HCT116 (cell line): Measurements from ENCODE around the gene EXOC6B. TPM values are rescaled to one million over a fixed set of nuclear protein-coding genes. Genes with fewer than 3 reads are reported as not detected.

Experiments used
- ATAC-seq: fragments of 200-7000 bp; cut with Tn5 transposase; 2 replicates; pipeline ENCODE4 v1.9.1; 2020; ENCODE audit warnings: mild to moderate bottlenecking, moderate library complexity
- BruUV-seq: library from RNA; stranded (reverse); fragments of 400-500 nt; replicated peaks from 2 replicates; lab custom pipeline; 2021; lab: Mats Ljungman, UMichigan
- CTCF ChIA-PET: fragments of 300-600 bp; sonication (Branson Sonifier 250); formaldehyde crosslinking; loops from one replicate; lab custom pipeline; 2021; ENCODE audit warnings: antibody characterized with exemption; lab: Charles Lee
- POLR2A ChIA-PET: fragments of 300-600, 350-600 bp; sonication (Branson Sonifier 250); formaldehyde crosslinking; loops from one replicate; lab custom pipeline; 2021; ENCODE audit warnings: antibody characterized with exemption; lab: Charles Lee
- RAD21 ChIA-PET, 2 experiments: fragments of 300-600 bp; sonication (Branson Sonifier 250); formaldehyde crosslinking; loops; one replicate each; lab custom pipeline; 2023; ENCODE audit warnings: low total read pairs in 2 of 2; ENCODE audit not compliant: uncharacterized antibody in 2 of 2, unreplicated experiment in 2 of 2, low non-redundant PET in 1 of 2; lab: Charles Lee
- DNase-seq: peaks from one replicate; pipeline ENCODE4 v3.0.0-alpha.2; 2010; ENCODE audit warnings: low read depth, low spot score
- H2AFZ ChIP-seq: fragments of 200-600 bp; shearing (Covaris generic), sonication (generic); 2 replicates; pipeline ENCODE4 v1.6.1; 2017; ENCODE audit warnings: low read depth, mixed run types, mixed read lengths, antibody characterized with exemption, low read length; ENCODE audit not compliant: poor library complexity, severe bottlenecking
- H3K27ac ChIP-seq: 2 replicates; pipeline ENCODE4 v1.5.1; 2012; ENCODE audit warnings: low read depth, low read length
- H3K27me3 ChIP-seq: fragments of 200-600 bp; sonication (generic); 2 replicates; pipeline ENCODE4 v1.6.1; 2016; ENCODE audit warnings: mixed run types, low read length, mixed read lengths; ENCODE audit not compliant: insufficient read depth
- H3K36me3 ChIP-seq, 2 experiments: fragments of 200-500 bp in 1 of 2; fragments of 200-600 bp in 1 of 2; sonication (Bioruptor generic) in 1 of 2; sonication (generic) in 1 of 2; 2 replicates each; pipeline versions ENCODE4 v1.5.1 to v1.6.1; 2014 to 2016; ENCODE audit warnings: low read length in 2 of 2, inconsistent platforms in 1 of 2, mixed read lengths in 1 of 2, mixed run types in 1 of 2; ENCODE audit not compliant: insufficient read depth in 2 of 2, control insufficient read depth in 1 of 2
- H3K4me1 ChIP-seq, 2 experiments: fragments of 200-600 bp in 1 of 2; sonication (generic) in 1 of 2; 2 replicates each; pipeline versions ENCODE4 v1.5.1 to v1.6.1; 2012 to 2017; ENCODE audit warnings: low read length in 2 of 2, inconsistent platforms in 1 of 2, mild to moderate bottlenecking in 1 of 2, mixed read lengths in 1 of 2, mixed run types in 1 of 2, moderate library complexity in 1 of 2; ENCODE audit not compliant: insufficient read depth in 2 of 2, control insufficient read depth in 1 of 2
- H3K4me2 ChIP-seq: fragments of 200-600 bp; sonication (generic); 2 replicates; pipeline ENCODE4 v1.6.1; 2017; ENCODE audit warnings: mixed run types, low read length, mixed read lengths
- H3K4me3 ChIP-seq, 2 experiments: fragments of 200-600 bp in 1 of 2; sonication (generic) in 1 of 2; replicated peaks in 1 of 2; 2 replicates each; pipeline ENCODE4 v1.5.1; 2011 to 2016; ENCODE audit warnings: low read length in 2 of 2, control low read depth in 1 of 2, low read depth in 1 of 2, mild to moderate bottlenecking in 1 of 2, mixed read lengths in 1 of 2, mixed run types in 1 of 2
- H3K79me2 ChIP-seq: fragments of 200-600 bp; sonication (generic); 2 replicates; pipeline ENCODE4 v1.6.1; 2017; ENCODE audit warnings: mild to moderate bottlenecking, mixed run types, low read length, moderate library complexity, mixed read lengths; ENCODE audit not compliant: insufficient read depth
- H3K9ac ChIP-seq: fragments of 200-600 bp; sonication (generic); 2 replicates; pipeline ENCODE4 v1.6.1; 2016; ENCODE audit warnings: low read length, mixed read lengths
- H3K9me2 ChIP-seq: fragments of 200-600 bp; sonication (generic), shearing (Covaris generic); 2 replicates; pipeline ENCODE4 v1.6.1; 2017; ENCODE audit warnings: mixed run types, mild to moderate bottlenecking, moderate library complexity; ENCODE audit not compliant: insufficient read depth
- H3K9me3 ChIP-seq, 2 experiments: fragments of 200-500 bp in 1 of 2; fragments of 200-600 bp in 1 of 2; sonication (Bioruptor generic) in 1 of 2; sonication (generic) in 1 of 2; 2 replicates each; pipeline ENCODE4 v1.6.1; 2014 to 2017; ENCODE audit warnings: low read length in 2 of 2, mixed read lengths in 2 of 2, inconsistent platforms in 1 of 2, low read depth in 1 of 2, mild to moderate bottlenecking in 1 of 2, mixed run types in 1 of 2, moderate library complexity in 1 of 2; ENCODE audit not compliant: control insufficient read depth in 1 of 2, insufficient read depth in 1 of 2
- H4K20me1 ChIP-seq: fragments of 200-600 bp; sonication (generic), shearing (Covaris generic); 2 replicates; pipeline ENCODE4 v1.6.1; 2017; ENCODE audit warnings: mixed run types, mild to moderate bottlenecking, moderate library complexity; ENCODE audit not compliant: insufficient read depth
- CEBPB ChIP-seq: IDR thresholded peaks from 2 replicates; pipeline ENCODE4 v1.6.1; 2012; ENCODE audit warnings: low read depth
- ELF1 ChIP-seq: IDR thresholded peaks from 2 replicates; pipeline ENCODE4 v1.6.1; 2012; ENCODE audit warnings: low read depth, borderline replicate concordance
- EZH2 ChIP-seq: fragments of 200-600 bp; sonication (generic); IDR thresholded peaks from 2 replicates; pipeline ENCODE4 v1.6.1; 2017; ENCODE audit warnings: antibody characterized with exemption, mixed run types
- EZH2phosphoT487 ChIP-seq: fragments of 200-600 bp; IDR thresholded peaks from 2 replicates; pipeline ENCODE4 v1.6.1; 2018; ENCODE audit warnings: antibody characterized with exemption, borderline replicate concordance
- SIN3A ChIP-seq: IDR thresholded peaks from 2 replicates; pipeline ENCODE4 v1.6.1; 2012; ENCODE audit warnings: low read depth
- SRF ChIP-seq: IDR thresholded peaks from 2 replicates; pipeline ENCODE4 v1.6.1; 2012; ENCODE audit warnings: low read depth
- ZNF274 ChIP-seq: fragments of 200-500 bp; sonication (Bioruptor generic); IDR thresholded peaks from 2 replicates; pipeline ENCODE4 v1.6.1; 2014; ENCODE audit warnings: mild to moderate bottlenecking, low read depth, low read length, inconsistent platforms
- intact Hi-C: fragments of 100-400 bp; cut with micrococcal nuclease; formaldehyde crosslinking; loops from 2 replicates; pipeline ENCODE4 v1.10.0; 2022
- total RNA-seq: library from RNA; stranded (reverse); gene quantifications from one replicate; pipeline ENCODE4 v1.2.1, GENCODE V29; 2021; ENCODE audit not compliant: unreplicated experiment
- TF ChIP-seq, protein P1 (sequence below): IDR thresholded peaks from 2 replicates; pipeline ENCODE4 v1.6.1; 2012; ENCODE audit warnings: low read depth

Gene EXOC6B
- total RNA-seq, 1 experiment from 2014 or later, result 25.4 TPM

- no peak overlapping the region for H3K4me3 ChIP-seq
- no peaks in the 10 kb centered on the region for H3K27me3 ChIP-seq
- no peaks in the 10 kb centered on the region; the same call in 1 of the 2 replicates for H4K20me1 ChIP-seq
- TF ChIP-seq EZH2 (no peak), ZNF274 (no peak)
- no peak for ATAC-seq
- ChIA-PET POLR2A (no interaction called here), CTCF (no interaction called here), RAD21 (no interaction called here)
- peaks cover 0 to 3% of the 10 kb centered on the region in 2 experiments; a peak in 1 of 4 replicates for H3K9me3 ChIP-seq
- DNase-seq, result no peak
- H3K9ac ChIP-seq, result no peak overlapping the region
- no peaks in the 10 kb centered on the region for H3K4me1 ChIP-seq
- no peak overlapping the region for H2AFZ ChIP-seq
- no peaks in the 10 kb centered on the region for H3K79me2 ChIP-seq
- no peak overlapping the region for H3K4me2 ChIP-seq
- H3K9me2 ChIP-seq, result no peaks in the 10 kb centered on the region
- intact Hi-C loops, result no loop called here
- no peaks in the 10 kb centered on the region for H3K36me3 ChIP-seq
- BruUV-seq, result no TSS peak
- no peak overlapping the region for H3K27ac ChIP-seq
These were observed 22.1 kb downstream of the EXOC6B start for GRCh38 chr2:72803626-72804320.

- no peak for ATAC-seq
These were observed 22.7 kb downstream of the EXOC6B start for GRCh38 chr2:72803151-72803550.

More at GRCh38 chr2:72803151-72803550, 22.7 kb downstream of the EXOC6B start:
- Histone ChIP-seq H3K9me2 (no peaks in the 10 kb centered on the region), H4K20me1 (no peaks in the 10 kb centered on the region; the same call in 1 of the 2 replicates), H3K9ac (no peak overlapping the region), H3K36me3 (no peaks in the 10 kb centered on the region), H3K4me3 (no peak overlapping the region), H3K9me3 (no peaks in the 10 kb centered on the region), H3K4me1 (no peaks in the 10 kb centered on the region), H3K27ac (no peak overlapping the region), H3K79me2 (no peaks in the 10 kb centered on the region), H2AFZ (no peak overlapping the region), H3K27me3 (no peaks in the 10 kb centered on the region), H3K4me2 (no peak overlapping the region)
- CTCF ChIA-PET, result no interaction called here
- no peak for TF ChIP-seq ELF1
- TF ChIP-seq CEBPB, result no peak
- TF ChIP-seq SRF, result no peak
- TF ChIP-seq SIN3A, result no peak
- no peak for TF ChIP-seq EZH2
- TF ChIP-seq EZH2phosphoT487, result no peak
- TF ChIP-seq, protein P1, sequence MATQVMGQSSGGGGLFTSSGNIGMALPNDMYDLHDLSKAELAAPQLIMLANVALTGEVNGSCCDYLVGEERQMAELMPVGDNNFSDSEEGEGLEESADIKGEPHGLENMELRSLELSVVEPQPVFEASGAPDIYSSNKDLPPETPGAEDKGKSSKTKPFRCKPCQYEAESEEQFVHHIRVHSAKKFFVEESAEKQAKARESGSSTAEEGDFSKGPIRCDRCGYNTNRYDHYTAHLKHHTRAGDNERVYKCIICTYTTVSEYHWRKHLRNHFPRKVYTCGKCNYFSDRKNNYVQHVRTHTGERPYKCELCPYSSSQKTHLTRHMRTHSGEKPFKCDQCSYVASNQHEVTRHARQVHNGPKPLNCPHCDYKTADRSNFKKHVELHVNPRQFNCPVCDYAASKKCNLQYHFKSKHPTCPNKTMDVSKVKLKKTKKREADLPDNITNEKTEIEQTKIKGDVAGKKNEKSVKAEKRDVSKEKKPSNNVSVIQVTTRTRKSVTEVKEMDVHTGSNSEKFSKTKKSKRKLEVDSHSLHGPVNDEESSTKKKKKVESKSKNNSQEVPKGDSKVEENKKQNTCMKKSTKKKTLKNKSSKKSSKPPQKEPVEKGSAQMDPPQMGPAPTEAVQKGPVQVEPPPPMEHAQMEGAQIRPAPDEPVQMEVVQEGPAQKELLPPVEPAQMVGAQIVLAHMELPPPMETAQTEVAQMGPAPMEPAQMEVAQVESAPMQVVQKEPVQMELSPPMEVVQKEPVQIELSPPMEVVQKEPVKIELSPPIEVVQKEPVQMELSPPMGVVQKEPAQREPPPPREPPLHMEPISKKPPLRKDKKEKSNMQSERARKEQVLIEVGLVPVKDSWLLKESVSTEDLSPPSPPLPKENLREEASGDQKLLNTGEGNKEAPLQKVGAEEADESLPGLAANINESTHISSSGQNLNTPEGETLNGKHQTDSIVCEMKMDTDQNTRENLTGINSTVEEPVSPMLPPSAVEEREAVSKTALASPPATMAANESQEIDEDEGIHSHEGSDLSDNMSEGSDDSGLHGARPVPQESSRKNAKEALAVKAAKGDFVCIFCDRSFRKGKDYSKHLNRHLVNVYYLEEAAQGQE, result no peak
- POLR2A ChIA-PET, result interaction anchor here (0.5 kb wide), 1 partner anchor 57 kb away, joined by 4 read pairs; no protein-coding TSS in a partner anchor
- intact Hi-C loops, result no loop called here
- DNase-seq, result no peak
- RAD21 ChIA-PET, result no interaction called here
- BruUV-seq, result no TSS peak
